ENCODE results near the gene SIM2. TPM values are rescaled to one million over a fixed set of nuclear protein-coding genes. Genes with fewer than 3 reads are reported as not detected.

The SIM2 gene
- total and polyA plus RNA-seq, 2 donors (not counting 1 experiment from before 2014, with no cell fraction given): not detected

GRCh38 chr21:36697060-36697850 lies 1.7 kb upstream of the SIM2 start:
- CTCF ChIA-PET: no interaction called here
- Histone ChIP-seq H3K9me3 (ENCODE audit: control extremely low read depth in 1 of 3, control insufficient read depth in 2 of 3, insufficient read depth in 1 of 3, low read length in 2 of 3) (peaks cover 0 to 53% (median 0%) of the 10 kb centered on the region in 3 donors), H4K20me1 (ENCODE audit: control insufficient read depth, insufficient read depth, low read length, poor library complexity, severe bottlenecking) (no peaks in the 10 kb centered on the region), H3K79me2 (ENCODE audit: control insufficient read depth, insufficient read depth, low read length) (no peaks in the 10 kb centered on the region), H3K27me3 (replicated peaks in 1 of 4; ENCODE audit: control extremely low read depth in 1 of 4, control insufficient read depth in 3 of 4, insufficient read depth in 4 of 4, low read length in 3 of 4) (peaks cover 0 to 86% (median 60%) of the 10 kb centered on the region in 4 experiments), H3K36me3 (replicated peaks in 1 of 2; ENCODE audit: control extremely low read depth in 1 of 2, control insufficient read depth in 1 of 2, extremely low read depth in 1 of 2, insufficient read depth in 2 of 2, low read length in 1 of 2) (no peaks in the 10 kb centered on the region), H2AFZ (ENCODE audit: insufficient read depth, low read depth, low read length, poor library complexity, severe bottlenecking) (no peak overlapping the region), H3K4me1 (ENCODE audit: control insufficient read depth in 2 of 2, insufficient read depth in 2 of 2, low read length in 2 of 2) (peaks cover 22 to 36% of the 10 kb centered on the region in 2 donors), H3K27ac (ENCODE audit: low read length in 2 of 2) (no peak overlapping the region), H3K4me3 (ENCODE audit: control extremely low read depth in 1 of 5, extremely low read depth in 1 of 5, insufficient read depth in 1 of 5, low read depth in 2 of 5, low read length in 4 of 5) (no peak overlapping the region), H3K4me2 (replicated peaks; ENCODE audit: low read depth, low read length, poor library complexity, severe bottlenecking) (no peak overlapping the region), H3K9ac (ENCODE audit: low read length) (no peak overlapping the region)
- TF ChIP-seq, protein P1, sequence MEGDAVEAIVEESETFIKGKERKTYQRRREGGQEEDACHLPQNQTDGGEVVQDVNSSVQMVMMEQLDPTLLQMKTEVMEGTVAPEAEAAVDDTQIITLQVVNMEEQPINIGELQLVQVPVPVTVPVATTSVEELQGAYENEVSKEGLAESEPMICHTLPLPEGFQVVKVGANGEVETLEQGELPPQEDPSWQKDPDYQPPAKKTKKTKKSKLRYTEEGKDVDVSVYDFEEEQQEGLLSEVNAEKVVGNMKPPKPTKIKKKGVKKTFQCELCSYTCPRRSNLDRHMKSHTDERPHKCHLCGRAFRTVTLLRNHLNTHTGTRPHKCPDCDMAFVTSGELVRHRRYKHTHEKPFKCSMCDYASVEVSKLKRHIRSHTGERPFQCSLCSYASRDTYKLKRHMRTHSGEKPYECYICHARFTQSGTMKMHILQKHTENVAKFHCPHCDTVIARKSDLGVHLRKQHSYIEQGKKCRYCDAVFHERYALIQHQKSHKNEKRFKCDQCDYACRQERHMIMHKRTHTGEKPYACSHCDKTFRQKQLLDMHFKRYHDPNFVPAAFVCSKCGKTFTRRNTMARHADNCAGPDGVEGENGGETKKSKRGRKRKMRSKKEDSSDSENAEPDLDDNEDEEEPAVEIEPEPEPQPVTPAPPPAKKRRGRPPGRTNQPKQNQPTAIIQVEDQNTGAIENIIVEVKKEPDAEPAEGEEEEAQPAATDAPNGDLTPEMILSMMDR (IDR thresholded peaks at IDR 0.05): no peak
- no peak for TF ChIP-seq EZH2 (IDR thresholded peaks at IDR 0.05; ENCODE audit: borderline replicate concordance, insufficient read depth, low read depth, low read length, poor library complexity, severe bottlenecking)
- POLR2A ChIA-PET: no interaction called here
- Mint-ChIP-seq H3K9me3 (ENCODE audit: insufficient read depth) (no peaks in the 10 kb centered on the region), H3K27me3 (peaks cover 44% of the 10 kb centered on the region), H3K4me3 (no peak overlapping the region), H3K27ac (no peak overlapping the region), H3K4me1 (peaks cover 15% of the 10 kb centered on the region)
- DNase-seq (no peak), ATAC-seq (ENCODE audit: low read depth) (no peak)
- intact Hi-C loops (cut with micrococcal nuclease): no loop called here
- WGBS (ENCODE audit: insufficient coverage): 7% methylated on average over 58 of the region's 58 CpGs

DNA sequence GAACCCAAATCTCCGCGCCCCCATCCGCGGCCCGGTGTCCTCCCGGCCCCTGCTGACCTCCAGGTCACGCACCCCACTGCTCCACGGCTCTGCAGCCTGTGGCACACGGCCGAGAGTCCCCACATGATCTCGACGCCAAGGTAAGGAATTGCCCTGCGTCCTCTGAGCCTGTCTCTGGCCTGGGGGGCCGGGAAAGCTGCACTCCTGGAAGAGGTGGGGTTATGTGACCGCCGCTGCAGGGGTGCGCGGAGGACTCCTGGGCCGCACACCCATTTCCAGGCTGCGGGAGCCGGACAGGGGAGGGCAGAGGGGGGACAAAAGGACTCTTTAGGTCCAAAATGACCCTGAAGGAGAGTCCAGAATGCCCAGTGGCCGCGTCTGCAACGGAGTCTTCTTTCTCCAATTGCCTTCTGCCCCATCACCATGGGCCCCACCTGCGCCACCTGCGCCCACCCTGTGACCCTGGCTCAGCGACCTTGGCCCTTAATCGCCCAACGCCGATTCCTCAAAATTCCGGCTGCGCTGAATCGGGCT lies 997 bp upstream of the SIM2 start:
- Histone ChIP-seq H3K27me3 (replicated peaks in 1 of 4; ENCODE audit: control extremely low read depth in 1 of 4, control insufficient read depth in 3 of 4, insufficient read depth in 4 of 4, low read length in 3 of 4) (peaks cover 0 to 87% (median 62%) of the 10 kb centered on the region in 4 experiments), H3K4me2 (replicated peaks; ENCODE audit: low read depth, low read length, poor library complexity, severe bottlenecking) (peak overlapping the region; percentile 28), H3K4me1 (ENCODE audit: control insufficient read depth in 2 of 2, insufficient read depth in 2 of 2, low read length in 2 of 2) (peaks cover 22 to 36% of the 10 kb centered on the region in 2 donors), H3K79me2 (ENCODE audit: control insufficient read depth, insufficient read depth, low read length) (no peaks in the 10 kb centered on the region), H3K27ac (ENCODE audit: low read length in 2 of 2) (no peak overlapping the region), H4K20me1 (ENCODE audit: control insufficient read depth, insufficient read depth, low read length, poor library complexity, severe bottlenecking) (no peaks in the 10 kb centered on the region), H3K9me3 (ENCODE audit: control extremely low read depth in 1 of 3, control insufficient read depth in 2 of 3, insufficient read depth in 1 of 3, low read length in 2 of 3) (peaks cover 0 to 54% (median 0%) of the 10 kb centered on the region in 3 donors), H3K36me3 (replicated peaks in 1 of 2; ENCODE audit: control extremely low read depth in 1 of 2, control insufficient read depth in 1 of 2, extremely low read depth in 1 of 2, insufficient read depth in 2 of 2, low read length in 1 of 2) (no peaks in the 10 kb centered on the region), H3K4me3 (ENCODE audit: control extremely low read depth in 1 of 5, extremely low read depth in 1 of 5, insufficient read depth in 1 of 5, low read depth in 2 of 5, low read length in 4 of 5) (no peak overlapping the region), H2AFZ (ENCODE audit: insufficient read depth, low read depth, low read length, poor library complexity, severe bottlenecking) (no peak overlapping the region), H3K9ac (ENCODE audit: low read length) (no peak overlapping the region)
- H3K4me1 Mint-ChIP-seq: peaks cover 19% of the 10 kb centered on the region
- ChIA-PET POLR2A (no interaction called here), CTCF (no interaction called here)
- H3K9me3 Mint-ChIP-seq (ENCODE audit: insufficient read depth): no peaks in the 10 kb centered on the region
- TF ChIP-seq, protein P1 (IDR thresholded peaks at IDR 0.05): no peak
- no peak for TF ChIP-seq EZH2 (IDR thresholded peaks at IDR 0.05; ENCODE audit: borderline replicate concordance, insufficient read depth, low read depth, low read length, poor library complexity, severe bottlenecking)
- H3K27ac Mint-ChIP-seq: no peak overlapping the region
- DNase-seq: no peak
- intact Hi-C loops (cut with micrococcal nuclease): no loop called here
- H3K27me3 Mint-ChIP-seq: peaks cover 48% of the 10 kb centered on the region
- ATAC-seq (ENCODE audit: low read depth): no peak
- WGBS (ENCODE audit: insufficient coverage): 6% methylated on average over 33 of the region's 33 CpGs
- no peak overlapping the region for H3K4me3 Mint-ChIP-seq

All from B cell (primary cell).